Neural cell (in vitro differentiated cells): Measurements from ENCODE around the gene TMBIM1. TPM values are rescaled to one million over a fixed set of nuclear protein-coding genes. Genes with fewer than 3 reads are reported as not detected.
A peak's percentile ranks its signal among the peaks of the same experiment; 100 is the strongest.

Experiments used
- H2AFZ ChIP-seq: fragments of 200-600, 300-800 bp; sonication (generic), shearing (Covaris generic); 2 replicates; pipeline ENCODE4 v1.6.0; 2014; ENCODE audit warnings: low read depth, mild to moderate bottlenecking, antibody characterized with exemption, low read length, moderate library complexity
- H3F3A ChIP-seq: fragments of 200-600 bp; shearing (Covaris generic); 2 replicates; pipeline ENCODE4 v1.6.1; 2016; ENCODE audit warnings: mild to moderate bottlenecking, moderate library complexity, mixed read lengths, antibody characterized with exemption, low read length; ENCODE audit not compliant: insufficient read depth, poor library complexity, severe bottlenecking
- H3K27ac ChIP-seq: fragments of 200-600, 300-800 bp; sonication (generic), shearing (Covaris generic); 2 replicates; pipeline ENCODE4 v1.5.1; 2014; ENCODE audit warnings: mild to moderate bottlenecking, low read length, moderate library complexity
- H3K27me3 ChIP-seq: fragments of 300-800, 200-600 bp; sonication (generic), shearing (Covaris generic); 2 replicates; pipeline ENCODE4 v1.6.0; 2014; ENCODE audit warnings: mild to moderate bottlenecking, low read depth, low read length, moderate library complexity; ENCODE audit not compliant: insufficient read depth
- H3K36me3 ChIP-seq: fragments of 300-800, 200-600 bp; sonication (generic), shearing (Covaris generic); 2 replicates; pipeline ENCODE4 v1.5.1; 2014; ENCODE audit warnings: mild to moderate bottlenecking, antibody characterized with exemption, low read length, moderate library complexity; ENCODE audit not compliant: insufficient read depth
- H3K4me2 ChIP-seq: fragments of 300-800, 200-600 bp; sonication (generic), shearing (Covaris generic); 2 replicates; pipeline ENCODE4 v1.6.0; 2014; ENCODE audit warnings: mild to moderate bottlenecking, low read length
- H3K4me3 ChIP-seq: fragments of 300-800, 200-600 bp; sonication (generic), shearing (Covaris generic); 2 replicates; pipeline ENCODE4 v1.5.1; 2014; ENCODE audit warnings: mild to moderate bottlenecking, low read length, moderate library complexity
- H3K79me2 ChIP-seq: fragments of 200-600 bp; shearing (Covaris generic); replicated peaks from 2 replicates; pipeline ENCODE4 v1.6.0; 2014; ENCODE audit warnings: mild to moderate bottlenecking, low read length, moderate library complexity; ENCODE audit not compliant: insufficient read depth
- H3K9ac ChIP-seq: fragments of 300-800, 200-600 bp; sonication (generic), shearing (Covaris generic); 2 replicates; pipeline ENCODE4 v1.6.1; 2016; ENCODE audit warnings: mild to moderate bottlenecking, low read length, mixed read lengths
- H3K9me2 ChIP-seq: fragments of 200-600 bp; shearing (Covaris generic); 2 replicates; pipeline ENCODE4 v1.6.1; 2016; ENCODE audit warnings: mild to moderate bottlenecking, low read length, mixed read lengths; ENCODE audit not compliant: insufficient read depth
- H3K9me3 ChIP-seq: fragments of 200-600, 300-800 bp; sonication (generic), shearing (Covaris generic); 2 replicates; pipeline ENCODE4 v1.6.1; 2016; ENCODE audit warnings: mild to moderate bottlenecking, mixed run types, low read length, moderate library complexity, mixed read lengths
- H4K20me1 ChIP-seq: fragments of 200-600 bp; shearing (Covaris generic); 2 replicates; pipeline ENCODE4 v1.6.1; 2016; ENCODE audit warnings: mild to moderate bottlenecking, mixed run types; ENCODE audit not compliant: insufficient read depth
- EP300 ChIP-seq: fragments of 450-650 bp; conservative IDR thresholded peaks from 2 replicates; pipeline ENCODE4 v1.6.1; 2014; ENCODE audit warnings: antibody characterized with exemption, mild to moderate bottlenecking, moderate library complexity; ENCODE audit not compliant: poor library complexity, severe bottlenecking
- EZH2 ChIP-seq: fragments of 200-600, 300-800 bp; shearing (Covaris generic), sonication (generic); IDR thresholded peaks from 2 replicates; pipeline ENCODE4 v1.6.1; 2014; ENCODE audit warnings: antibody characterized with exemption, low read length, borderline replicate concordance, mild to moderate bottlenecking; ENCODE audit not compliant: insufficient read depth, poor library complexity, severe bottlenecking
- MXI1 ChIP-seq: fragments of 450-650 bp; conservative IDR thresholded peaks from 2 replicates; pipeline ENCODE4 v1.6.1; 2014; ENCODE audit warnings: antibody characterized with exemption, mild to moderate bottlenecking; ENCODE audit not compliant: poor library complexity, severe bottlenecking
- POLR2AphosphoS5 ChIP-seq: IDR thresholded peaks from 2 replicates; pipeline ENCODE4 v1.6.1; 2012
- RAD21 ChIP-seq: fragments of 450-650 bp; conservative IDR thresholded peaks from 2 replicates; pipeline ENCODE4 v1.6.1; 2014; ENCODE audit warnings: antibody characterized with exemption, mild to moderate bottlenecking, moderate library complexity
- SMC3 ChIP-seq: fragments of 450-650 bp; conservative IDR thresholded peaks from 2 replicates; pipeline ENCODE4 v1.6.1; 2014; ENCODE audit warnings: antibody characterized with exemption, mild to moderate bottlenecking, moderate library complexity; ENCODE audit not compliant: poor library complexity
- TAF1 ChIP-seq: IDR thresholded peaks from 2 replicates; pipeline ENCODE4 v1.6.1; 2012; ENCODE audit warnings: low read depth
- polyA minus RNA-seq: library from RNA; depleted of rRNA, polyadenylated mRNA; stranded (reverse); fragments of >200 nt; gene quantifications from 2 replicates; pipeline ENCODE4 v1.2.3, GENCODE V29; 2014
- polyA plus RNA-seq: library from polyadenylated mRNA; depleted of rRNA; stranded (reverse); fragments of >200 nt; gene quantifications from 2 replicates; pipeline ENCODE4 v1.2.3, GENCODE V29; 2014
- TF ChIP-seq, protein P1 (sequence below): fragments of 450-650 bp; IDR thresholded peaks from 2 replicates; pipeline ENCODE4 v1.5.1; 2014; ENCODE audit warnings: antibody characterized with exemption, mild to moderate bottlenecking, moderate library complexity; ENCODE audit not compliant: poor library complexity, severe bottlenecking
- TF ChIP-seq, protein P2 (sequence below): IDR thresholded peaks from 2 replicates; pipeline ENCODE4 v1.6.1; 2012; ENCODE audit warnings: borderline replicate concordance

The TMBIM1 gene
- not detected in 2 replicates for polyA plus RNA-seq
- not detected in 2 replicates for polyA minus RNA-seq

DNA sequence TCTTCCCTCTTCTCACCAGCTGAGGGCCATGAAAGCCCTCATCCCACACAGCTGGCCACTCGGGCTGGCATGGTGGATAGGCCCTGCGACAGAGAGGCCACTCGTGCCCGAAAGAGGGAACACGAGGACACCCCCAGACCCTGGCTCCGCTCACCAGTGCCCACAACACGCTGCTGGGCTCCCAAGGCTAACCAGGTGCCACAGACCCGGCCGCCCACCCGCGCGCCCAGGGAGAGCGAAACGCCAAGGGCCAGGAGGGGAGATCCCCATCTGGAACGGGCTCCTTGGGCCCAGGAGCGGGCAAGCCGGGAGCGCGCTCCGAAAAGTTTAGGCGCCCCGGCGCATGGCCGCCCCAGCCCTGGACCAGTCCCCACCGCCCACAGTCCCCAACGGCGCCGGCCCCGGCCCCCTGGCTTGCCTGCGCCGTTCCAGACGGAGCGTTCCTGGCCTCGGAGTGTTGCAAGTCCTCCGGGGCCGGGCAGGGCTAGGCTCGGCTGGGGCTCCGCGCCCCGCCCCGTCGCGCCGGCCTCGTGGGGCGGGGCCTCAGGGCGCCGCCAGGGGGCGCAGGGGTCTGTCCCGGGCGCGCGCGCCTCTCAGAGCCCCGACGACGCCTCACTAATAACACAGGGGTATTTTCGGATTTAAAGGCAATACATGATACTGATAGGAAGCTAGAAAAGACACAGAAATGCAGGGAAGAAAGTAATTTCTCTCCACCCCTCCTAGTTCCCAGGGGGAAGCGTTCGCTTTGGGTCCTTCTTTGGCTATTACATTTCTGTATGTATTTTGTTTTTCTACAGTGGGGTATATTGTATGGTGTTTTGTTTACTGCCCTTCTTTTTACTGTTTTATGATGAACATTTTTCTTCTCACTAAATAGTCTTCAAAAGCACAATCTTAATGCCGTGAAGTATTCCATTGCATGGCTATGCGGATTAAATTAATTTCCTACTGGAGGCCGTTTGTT is at the start of gene TMBIM1:
Gene TMBIM1 (minus strand): TSS at position 456 of the 967 bp plus-strand sequence. CDS start 10,362 bp downstream, outside the sequence.
- H3K27ac ChIP-seq = no peak within 1 kb of the TSS
- H2AFZ ChIP-seq = no peak within 1 kb of the TSS
- H3K9me3 ChIP-seq = no peaks in the 10 kb centered on the region
- no peaks in the 10 kb centered on the region for H3K9me2 ChIP-seq
- H3K27me3 ChIP-seq = peaks cover 4% of the 10 kb centered on the region
- H3K4me2 ChIP-seq = no peak within 1 kb of the TSS
- H3K79me2 ChIP-seq = no peaks in the 10 kb centered on the region
- H3K9ac ChIP-seq = no peak within 1 kb of the TSS
- H3F3A ChIP-seq = no peaks in the 10 kb centered on the region
- H3K4me3 ChIP-seq = no peak within 1 kb of the TSS
- TF ChIP-seq, protein P1, sequence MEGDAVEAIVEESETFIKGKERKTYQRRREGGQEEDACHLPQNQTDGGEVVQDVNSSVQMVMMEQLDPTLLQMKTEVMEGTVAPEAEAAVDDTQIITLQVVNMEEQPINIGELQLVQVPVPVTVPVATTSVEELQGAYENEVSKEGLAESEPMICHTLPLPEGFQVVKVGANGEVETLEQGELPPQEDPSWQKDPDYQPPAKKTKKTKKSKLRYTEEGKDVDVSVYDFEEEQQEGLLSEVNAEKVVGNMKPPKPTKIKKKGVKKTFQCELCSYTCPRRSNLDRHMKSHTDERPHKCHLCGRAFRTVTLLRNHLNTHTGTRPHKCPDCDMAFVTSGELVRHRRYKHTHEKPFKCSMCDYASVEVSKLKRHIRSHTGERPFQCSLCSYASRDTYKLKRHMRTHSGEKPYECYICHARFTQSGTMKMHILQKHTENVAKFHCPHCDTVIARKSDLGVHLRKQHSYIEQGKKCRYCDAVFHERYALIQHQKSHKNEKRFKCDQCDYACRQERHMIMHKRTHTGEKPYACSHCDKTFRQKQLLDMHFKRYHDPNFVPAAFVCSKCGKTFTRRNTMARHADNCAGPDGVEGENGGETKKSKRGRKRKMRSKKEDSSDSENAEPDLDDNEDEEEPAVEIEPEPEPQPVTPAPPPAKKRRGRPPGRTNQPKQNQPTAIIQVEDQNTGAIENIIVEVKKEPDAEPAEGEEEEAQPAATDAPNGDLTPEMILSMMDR = peak; percentile 46
- TF ChIP-seq, protein P2, sequence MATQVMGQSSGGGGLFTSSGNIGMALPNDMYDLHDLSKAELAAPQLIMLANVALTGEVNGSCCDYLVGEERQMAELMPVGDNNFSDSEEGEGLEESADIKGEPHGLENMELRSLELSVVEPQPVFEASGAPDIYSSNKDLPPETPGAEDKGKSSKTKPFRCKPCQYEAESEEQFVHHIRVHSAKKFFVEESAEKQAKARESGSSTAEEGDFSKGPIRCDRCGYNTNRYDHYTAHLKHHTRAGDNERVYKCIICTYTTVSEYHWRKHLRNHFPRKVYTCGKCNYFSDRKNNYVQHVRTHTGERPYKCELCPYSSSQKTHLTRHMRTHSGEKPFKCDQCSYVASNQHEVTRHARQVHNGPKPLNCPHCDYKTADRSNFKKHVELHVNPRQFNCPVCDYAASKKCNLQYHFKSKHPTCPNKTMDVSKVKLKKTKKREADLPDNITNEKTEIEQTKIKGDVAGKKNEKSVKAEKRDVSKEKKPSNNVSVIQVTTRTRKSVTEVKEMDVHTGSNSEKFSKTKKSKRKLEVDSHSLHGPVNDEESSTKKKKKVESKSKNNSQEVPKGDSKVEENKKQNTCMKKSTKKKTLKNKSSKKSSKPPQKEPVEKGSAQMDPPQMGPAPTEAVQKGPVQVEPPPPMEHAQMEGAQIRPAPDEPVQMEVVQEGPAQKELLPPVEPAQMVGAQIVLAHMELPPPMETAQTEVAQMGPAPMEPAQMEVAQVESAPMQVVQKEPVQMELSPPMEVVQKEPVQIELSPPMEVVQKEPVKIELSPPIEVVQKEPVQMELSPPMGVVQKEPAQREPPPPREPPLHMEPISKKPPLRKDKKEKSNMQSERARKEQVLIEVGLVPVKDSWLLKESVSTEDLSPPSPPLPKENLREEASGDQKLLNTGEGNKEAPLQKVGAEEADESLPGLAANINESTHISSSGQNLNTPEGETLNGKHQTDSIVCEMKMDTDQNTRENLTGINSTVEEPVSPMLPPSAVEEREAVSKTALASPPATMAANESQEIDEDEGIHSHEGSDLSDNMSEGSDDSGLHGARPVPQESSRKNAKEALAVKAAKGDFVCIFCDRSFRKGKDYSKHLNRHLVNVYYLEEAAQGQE = no peak
- no peak for TF ChIP-seq SMC3
- TF ChIP-seq POLR2AphosphoS5 = no peak
- no peak for TF ChIP-seq TAF1
- TF ChIP-seq EP300 = no peak
- TF ChIP-seq MXI1 = no peak
- no peak for TF ChIP-seq EZH2
- TF ChIP-seq RAD21 = no peak
- no peaks in the 10 kb centered on the region for H3K36me3 ChIP-seq
- no peaks in the 10 kb centered on the region for H4K20me1 ChIP-seq

- Histone ChIP-seq H3K4me2 (no peak overlapping the region), H4K20me1 (no peaks in the 10 kb centered on the region), H3K9me3 (no peaks in the 10 kb centered on the region), H3K9me2 (no peaks in the 10 kb centered on the region), H3K4me3 (no peak overlapping the region), H2AFZ (no peak overlapping the region), H3K36me3 (no peaks in the 10 kb centered on the region), H3K27me3 (no peaks in the 10 kb centered on the region), H3K27ac (no peak overlapping the region), H3F3A (no peaks in the 10 kb centered on the region), H3K9ac (no peak overlapping the region), H3K79me2 (no peaks in the 10 kb centered on the region)
- no peak for TF ChIP-seq EZH2
Observed at GRCh38 chr2:218341381-218341780, 49.1 kb upstream of the TMBIM1 start.
